Kidney (tissue), 14 donors: Measurements from ENCODE around the gene ZNF41. TPM values are rescaled to one million over a fixed set of nuclear protein-coding genes. Genes with fewer than 3 reads are reported as not detected.

ENCODE experiments used
- DNase-seq, 5 donors: peaks; one replicate each; pipeline ENCODE4 v3.0.0-alpha.2; 2013 to 2020
- FAIRE-seq: peaks from 2 replicates; lab custom pipeline; 2012; peaks lifted over from hg19 to GRCh38; lab: Jason Lieb, UNC
- H3K27ac ChIP-seq, 2 donors: one replicate each; pipeline ENCODE4 v1.7.0; 2013; ENCODE audit warnings: low read depth in 2 of 2, low read length in 2 of 2, inconsistent platforms in 1 of 2
- H3K27me3 ChIP-seq: one replicate; pipeline ENCODE4 v1.7.1; 2013; ENCODE audit warnings: low read length, inconsistent platforms; ENCODE audit not compliant: control insufficient read depth, insufficient read depth
- H3K36me3 ChIP-seq, 3 donors: one replicate each; pipeline versions ENCODE4 v1.7.0 to v1.7.1; 2013; ENCODE audit warnings: low read length in 3 of 3, control low read depth in 1 of 3, inconsistent platforms in 1 of 3; ENCODE audit not compliant: insufficient read depth in 3 of 3, control insufficient read depth in 2 of 3
- H3K4me1 ChIP-seq, 3 donors: one replicate each; pipeline versions ENCODE4 v1.7.0 to v1.7.1; 2013; ENCODE audit warnings: low read length in 3 of 3, inconsistent platforms in 1 of 3, low read depth in 1 of 3; ENCODE audit not compliant: control insufficient read depth in 2 of 3, insufficient read depth in 2 of 3
- H3K4me3 ChIP-seq, 3 donors: one replicate each; pipeline versions ENCODE4 v1.7.0 to v1.8.1; 2013; ENCODE audit warnings: low read length in 3 of 3, control low read depth in 1 of 3, inconsistent platforms in 1 of 3
- H3K9ac ChIP-seq, 3 donors: one replicate each; pipeline versions ENCODE4 v1.7.0 to v1.7.1; 2013; ENCODE audit warnings: low read length in 3 of 3, control low read depth in 1 of 3, inconsistent platforms in 1 of 3
- H3K9me3 ChIP-seq, 3 donors: one replicate each; pipeline versions ENCODE4 v1.7.0 to v1.7.1; 2013; ENCODE audit warnings: low read length in 3 of 3, control low read depth in 1 of 3, inconsistent platforms in 1 of 3; ENCODE audit not compliant: control insufficient read depth in 2 of 3, insufficient read depth in 1 of 3
- intact Hi-C: fragments of 100-400 bp; cut with DNase I; formaldehyde crosslinking; loops from one replicate; pipeline ENCODE4 v1.11.1; 2022
- polyA plus RNA-seq: library from polyadenylated mRNA; stranded (reverse); fragments of 350-450 nt; fragmentation: Illumina TruSeq; extraction: RNeasy Lipid Tissue Mini Kit (QIAGEN cat#74804); gene quantifications from one replicate; pipeline ENCODE4 v1.2.3, GENCODE V29; 2014; ENCODE audit warnings: low read depth, low replicate concordance; ENCODE audit not compliant: insufficient read depth
- total RNA-seq: library from RNA; stranded (reverse); fragmentation: NEBNext Ultra II Directional; extraction: Animal tissue kit (Norgen Biotek cat#: 25700); gene quantifications from one replicate; pipeline ENCODE4 v1.2.1, GENCODE V29; 2021
- TF ChIP-seq, protein P1 (sequence below): IDR thresholded peaks from 3 replicates; pipeline ENCODE4 v1.5.1; 2012; ENCODE audit warnings: mild to moderate bottlenecking, moderate library complexity, borderline replicate concordance; ENCODE audit not compliant: insufficient read depth; ENCODE audit errors: extremely low read depth
- donor health status: control.
- donor health status: control.
- donor health status: control.
- donor health status: control.
- donor health status: control.
- donor health status: DM: yes; HTN: yes; CAD: no.
- donor health status: Normal renal cell carcinoma (clear cell type).

ZNF41 gene
- total and polyA plus RNA-seq, 2 donors from 2014 or later, result 2.5 to 12.7 TPM

DNA sequence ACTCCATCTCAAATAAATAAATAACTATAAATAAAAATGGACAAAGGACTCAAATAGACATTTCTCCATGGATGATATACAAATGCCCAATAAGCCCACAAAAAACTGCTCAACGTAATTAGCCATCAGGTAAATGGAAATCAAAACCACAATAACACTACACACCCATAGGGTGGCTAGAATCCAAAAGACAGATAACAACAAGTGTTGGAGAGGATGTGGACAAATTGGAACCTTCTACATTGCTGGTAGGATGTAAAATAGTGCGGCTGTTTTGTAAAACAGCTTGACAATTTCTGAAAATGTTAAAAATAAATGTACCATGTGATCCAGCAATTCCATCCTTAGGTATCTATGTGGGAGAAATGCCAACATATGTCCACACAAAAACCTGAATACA, 60.6 kb downstream of the ZNF41 start:
- Histone ChIP-seq H3K9me3 (no peaks in the 10 kb centered on the region), H3K9ac (no peak overlapping the region), H3K27ac (no peak overlapping the region), H3K4me3 (no peak overlapping the region), H3K4me1 (no peaks in the 10 kb centered on the region), H3K36me3 (no peaks in the 10 kb centered on the region), H3K27me3 (no peaks in the 10 kb centered on the region)
- TF ChIP-seq, protein P1, sequence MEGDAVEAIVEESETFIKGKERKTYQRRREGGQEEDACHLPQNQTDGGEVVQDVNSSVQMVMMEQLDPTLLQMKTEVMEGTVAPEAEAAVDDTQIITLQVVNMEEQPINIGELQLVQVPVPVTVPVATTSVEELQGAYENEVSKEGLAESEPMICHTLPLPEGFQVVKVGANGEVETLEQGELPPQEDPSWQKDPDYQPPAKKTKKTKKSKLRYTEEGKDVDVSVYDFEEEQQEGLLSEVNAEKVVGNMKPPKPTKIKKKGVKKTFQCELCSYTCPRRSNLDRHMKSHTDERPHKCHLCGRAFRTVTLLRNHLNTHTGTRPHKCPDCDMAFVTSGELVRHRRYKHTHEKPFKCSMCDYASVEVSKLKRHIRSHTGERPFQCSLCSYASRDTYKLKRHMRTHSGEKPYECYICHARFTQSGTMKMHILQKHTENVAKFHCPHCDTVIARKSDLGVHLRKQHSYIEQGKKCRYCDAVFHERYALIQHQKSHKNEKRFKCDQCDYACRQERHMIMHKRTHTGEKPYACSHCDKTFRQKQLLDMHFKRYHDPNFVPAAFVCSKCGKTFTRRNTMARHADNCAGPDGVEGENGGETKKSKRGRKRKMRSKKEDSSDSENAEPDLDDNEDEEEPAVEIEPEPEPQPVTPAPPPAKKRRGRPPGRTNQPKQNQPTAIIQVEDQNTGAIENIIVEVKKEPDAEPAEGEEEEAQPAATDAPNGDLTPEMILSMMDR, result no peak
- intact Hi-C loops, result no loop called here
- FAIRE-seq (no peak), DNase-seq (no peak)

DNA sequence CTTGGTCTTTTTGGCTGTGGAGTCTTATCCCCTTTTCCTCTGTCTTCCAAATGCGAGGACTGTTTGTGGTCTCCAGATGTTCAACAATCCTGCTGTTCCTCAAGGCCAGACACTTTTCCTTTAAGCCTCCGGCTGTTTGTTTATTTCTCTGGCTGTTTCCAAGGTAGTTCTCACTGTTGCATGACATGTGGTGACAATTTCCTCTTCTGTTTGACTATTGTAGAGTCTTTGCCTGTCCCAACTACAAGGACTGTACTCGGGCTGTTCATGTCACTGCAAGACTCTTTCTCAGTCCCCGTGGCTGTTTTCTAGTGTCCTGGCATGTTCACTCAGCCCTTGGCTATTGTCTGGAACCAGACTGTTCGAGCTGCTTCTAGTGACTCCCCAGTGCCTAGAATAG, 62.1 kb downstream of the ZNF41 start:
- H3K9me3 ChIP-seq, result no peaks in the 10 kb centered on the region
- TF ChIP-seq, protein P1, result no peak
- no peaks in the 10 kb centered on the region for H3K27me3 ChIP-seq
- FAIRE-seq (no peak), DNase-seq (no peak)
- H3K36me3 ChIP-seq, result no peaks in the 10 kb centered on the region
- H3K27ac ChIP-seq, result no peak overlapping the region
- no peak overlapping the region for H3K4me3 ChIP-seq
- intact Hi-C loops, result no loop called here
- no peak overlapping the region for H3K9ac ChIP-seq
- H3K4me1 ChIP-seq, result no peaks in the 10 kb centered on the region

DNA sequence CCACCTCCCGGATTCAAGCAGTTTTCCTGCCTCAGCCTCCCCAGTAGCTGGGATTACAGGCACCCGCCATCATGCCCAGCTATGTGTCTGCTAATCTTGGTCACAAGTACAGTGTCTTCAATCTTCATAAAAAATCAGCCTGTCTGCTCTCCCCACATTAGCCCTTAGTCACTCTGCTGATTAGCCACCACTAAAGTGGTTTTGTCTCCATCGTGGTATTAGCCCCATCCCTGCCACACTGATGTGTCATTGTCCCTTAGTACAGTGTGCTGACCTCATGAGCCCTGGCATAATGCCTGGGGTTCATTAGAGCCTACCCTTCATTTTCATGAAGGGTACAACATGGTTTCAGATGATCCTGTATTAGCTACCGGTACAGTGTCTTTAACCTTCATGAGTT, 62.8 kb downstream of the ZNF41 start:
- intact Hi-C loops, result no loop called here
- Histone ChIP-seq H3K9ac (no peak overlapping the region), H3K9me3 (no peaks in the 10 kb centered on the region), H3K4me3 (no peak overlapping the region), H3K27me3 (no peaks in the 10 kb centered on the region), H3K4me1 (no peaks in the 10 kb centered on the region), H3K27ac (no peak overlapping the region), H3K36me3 (no peaks in the 10 kb centered on the region)
- FAIRE-seq, result no peak
- no peak for DNase-seq
- TF ChIP-seq, protein P1, result no peak

DNA sequence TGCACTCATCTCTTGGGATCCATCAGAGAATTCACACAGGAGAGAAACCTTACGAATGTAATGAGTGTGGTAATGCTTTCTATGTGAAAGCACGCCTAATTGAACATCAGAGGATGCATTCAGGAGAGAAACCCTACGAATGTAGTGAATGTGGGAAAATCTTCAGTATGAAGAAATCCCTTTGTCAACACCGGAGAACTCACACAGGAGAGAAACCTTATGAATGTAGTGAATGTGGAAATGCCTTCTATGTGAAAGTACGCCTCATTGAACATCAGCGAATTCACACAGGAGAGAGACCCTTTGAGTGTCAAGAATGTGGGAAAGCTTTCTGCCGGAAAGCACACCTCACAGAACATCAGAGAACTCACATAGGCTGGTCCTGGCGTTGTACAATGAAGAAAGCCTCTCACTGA, 69.8 kb downstream of the ZNF41 start:
- Histone ChIP-seq H3K27me3 (no peaks in the 10 kb centered on the region), H3K4me3 (no peak overlapping the region), H3K4me1 (no peaks in the 10 kb centered on the region), H3K9ac (no peak overlapping the region), H3K27ac (no peak overlapping the region), H3K9me3 (peaks cover 0 to 14% (median 6%) of the 10 kb centered on the region in 3 donors), H3K36me3 (no peaks in the 10 kb centered on the region)
- DNase-seq (no peak), FAIRE-seq (no peak)
- intact Hi-C loops, result no loop called here
- TF ChIP-seq, protein P1, result no peak
